H1 (cell line): ENCODE results near the gene CMIP. TPM values are rescaled to one million over a fixed set of nuclear protein-coding genes. Genes with fewer than 3 reads are reported as not detected.

Experiments
- CTCF ChIA-PET: fragments of 300-600 bp; sonication (Branson Sonifier 250); formaldehyde crosslinking; loops from one replicate; lab custom pipeline; 2021; ENCODE audit not compliant: partially characterized antibody; lab: Charles Lee
- POLR2A ChIA-PET: fragments of 300-600 bp; sonication (Branson Sonifier 250); formaldehyde crosslinking; loops from one replicate; lab custom pipeline; 2021; ENCODE audit warnings: inconsistent platforms; ENCODE audit not compliant: partially characterized antibody; lab: Charles Lee
- DNase-seq, 2 experiments: peaks; one replicate each; pipeline versions ENCODE4 v3.0.0 to v3.0.0-alpha.2; 2010 to 2022; ENCODE audit warnings: low spot score in 2 of 2, low read depth in 1 of 2, mixed read lengths in 1 of 2
- FAIRE-seq: peaks from 2 replicates; lab custom pipeline; 2011; peaks lifted over from hg19 to GRCh38; lab: Jason Lieb, UNC
- H2AFZ ChIP-seq: 2 replicates; pipeline ENCODE4 v1.8.1; 2012; ENCODE audit warnings: low read length, inconsistent platforms
- H2AK5ac ChIP-seq: 2 replicates; pipeline ENCODE4 v1.6.1; 2013; ENCODE audit warnings: low read depth, low read length
- H2BK120ac ChIP-seq: replicated peaks from 2 replicates; pipeline ENCODE3; 2013; ENCODE audit warnings: low read depth, low read length, inconsistent platforms
- H2BK12ac ChIP-seq: 2 replicates; pipeline ENCODE4 v1.6.1; 2013; ENCODE audit warnings: low read depth, low read length
- H2BK15ac ChIP-seq: 2 replicates; pipeline ENCODE4 v1.6.1; 2013; ENCODE audit warnings: low read length
- H2BK20ac ChIP-seq: 2 replicates; pipeline ENCODE4 v1.6.1; 2013; ENCODE audit warnings: low read length
- H2BK5ac ChIP-seq: 2 replicates; pipeline ENCODE4 v1.6.1; 2013; ENCODE audit warnings: low read depth, low read length
- H3K14ac ChIP-seq: 2 replicates; pipeline ENCODE4 v1.6.1; 2013; ENCODE audit warnings: inconsistent platforms; ENCODE audit not compliant: insufficient read length
- H3K18ac ChIP-seq: 2 replicates; pipeline ENCODE4 v1.6.1; 2013; ENCODE audit warnings: low read length; ENCODE audit errors: extremely low read depth
- H3K23ac ChIP-seq: 2 replicates; pipeline ENCODE4 v1.6.1; 2013; ENCODE audit warnings: inconsistent platforms; ENCODE audit not compliant: insufficient read length
- H3K23me2 ChIP-seq: 2 replicates; pipeline ENCODE4 v1.6.1; 2013; ENCODE audit warnings: low read depth, low read length
- H3K27ac ChIP-seq: 2 replicates; pipeline ENCODE4 v1.6.1; 2011; ENCODE audit warnings: low read depth, low read length, inconsistent platforms
- H3K27me3 ChIP-seq, 4 experiments: replicated peaks in 1 of 4; 1 replicate in 1 of 4; 2 replicates in 3 of 4; pipeline versions ENCODE4 v1.6.1 to v1.8.1; 2011 to 2013; ENCODE audit warnings: low read length in 3 of 4, mild to moderate bottlenecking in 3 of 4, inconsistent platforms in 2 of 4, mixed read lengths in 2 of 4, moderate library complexity in 1 of 4; ENCODE audit not compliant: control insufficient read depth in 3 of 4, insufficient read depth in 3 of 4; ENCODE audit errors: extremely low read depth in 1 of 4
- H3K36me3 ChIP-seq, 4 experiments: 2 replicates each; pipeline versions ENCODE4 v1.6.1 to v1.8.1; 2011 to 2013; ENCODE audit warnings: mild to moderate bottlenecking in 4 of 4, low read length in 3 of 4, moderate library complexity in 2 of 4, control low read depth in 1 of 4, inconsistent platforms in 1 of 4; ENCODE audit not compliant: insufficient read depth in 4 of 4, control insufficient read depth in 2 of 4
- H3K4ac ChIP-seq: replicated peaks from 2 replicates; pipeline ENCODE3; 2013; ENCODE audit warnings: low read length, low read depth, mixed read lengths, inconsistent platforms; ENCODE audit not compliant: insufficient read length
- H3K4me1 ChIP-seq, 4 experiments: replicated peaks in 1 of 4; 1 replicate in 1 of 4; 2 replicates in 3 of 4; pipeline versions ENCODE4 v1.6.1 to v1.8.1; 2011 to 2013; ENCODE audit warnings: low read length in 3 of 4, inconsistent platforms in 2 of 4, mixed read lengths in 1 of 4; ENCODE audit not compliant: insufficient read depth in 4 of 4, control insufficient read depth in 3 of 4
- H3K4me2 ChIP-seq, 2 experiments: 2 replicates each; pipeline versions ENCODE4 v1.6.1 to v1.8.1; 2011 to 2013; ENCODE audit warnings: low read depth in 2 of 2, low read length in 2 of 2, control low read depth in 1 of 2, inconsistent platforms in 1 of 2, mild to moderate bottlenecking in 1 of 2; ENCODE audit not compliant: insufficient read depth in 1 of 2
- H3K4me3 ChIP-seq, 4 experiments: fragments of 200-600, 300-600 bp in 1 of 4; sonication (generic), shearing (Covaris generic), sonication (Bioruptor Twin) in 1 of 4; 2 replicates each; pipeline versions ENCODE4 v1.5.1 to v1.8.1; 2011 to 2016; ENCODE audit warnings: low read length in 4 of 4, low read depth in 3 of 4, control low read depth in 2 of 4, inconsistent platforms in 2 of 4, mild to moderate bottlenecking in 2 of 4, mixed read lengths in 1 of 4, moderate library complexity in 1 of 4; ENCODE audit not compliant: insufficient read depth in 2 of 4; ENCODE audit errors: extremely low read depth in 1 of 4
- H3K56ac ChIP-seq: replicated peaks from 2 replicates; pipeline ENCODE3; 2013; ENCODE audit warnings: low read depth, mild to moderate bottlenecking, mixed read lengths, low read length, inconsistent platforms; ENCODE audit not compliant: insufficient read length
- H3K79me1 ChIP-seq: 2 replicates; pipeline ENCODE4 v1.6.1; 2013; ENCODE audit warnings: low read depth, low read length, control low read depth
- H3K79me2 ChIP-seq, 2 experiments: 2 replicates each; pipeline versions ENCODE4 v1.6.1 to v1.8.1; 2012 to 2013; ENCODE audit warnings: low read length in 2 of 2, mild to moderate bottlenecking in 2 of 2, inconsistent platforms in 1 of 2; ENCODE audit not compliant: insufficient read depth in 2 of 2, control insufficient read depth in 1 of 2
- H3K9ac ChIP-seq, 4 experiments: replicated peaks in 1 of 4; 1 replicate in 1 of 4; 2 replicates in 3 of 4; pipeline versions ENCODE4 v1.6.1 to v1.8.1; 2011 to 2013; ENCODE audit warnings: low read depth in 3 of 4, low read length in 3 of 4, control low read depth in 2 of 4, mild to moderate bottlenecking in 2 of 4, moderate library complexity in 2 of 4, inconsistent platforms in 1 of 4; ENCODE audit errors: extremely low read depth in 1 of 4
- H3K9me3 ChIP-seq, 2 experiments: 2 replicates each; pipeline versions ENCODE4 v1.6.1 to v1.8.1; 2012 to 2013; ENCODE audit warnings: mild to moderate bottlenecking in 2 of 2, moderate library complexity in 2 of 2, control low read depth in 1 of 2, inconsistent platforms in 1 of 2, low read depth in 1 of 2, low read length in 1 of 2, mixed read lengths in 1 of 2; ENCODE audit not compliant: insufficient read depth in 2 of 2
- H4K20me1 ChIP-seq, 2 experiments: replicated peaks in 1 of 2; 2 replicates each; pipeline versions ENCODE3 to v1.8.1; 2011 to 2013; ENCODE audit warnings: inconsistent platforms in 2 of 2, low read length in 2 of 2, mild to moderate bottlenecking in 1 of 2; ENCODE audit not compliant: insufficient read depth in 2 of 2, control insufficient read depth in 1 of 2
- H4K5ac ChIP-seq: 2 replicates; pipeline ENCODE4 v1.6.1; 2013; ENCODE audit warnings: low read length, low read depth, mixed read lengths, inconsistent platforms; ENCODE audit not compliant: insufficient read length
- H4K8ac ChIP-seq: 2 replicates; pipeline ENCODE4 v1.8.0; 2013; ENCODE audit warnings: mild to moderate bottlenecking, moderate library complexity, low read length, inconsistent platforms; ENCODE audit not compliant: insufficient read depth; ENCODE audit errors: extremely low read depth
- H4K91ac ChIP-seq: replicated peaks from 2 replicates; pipeline ENCODE3; 2013; ENCODE audit warnings: low read length, mixed read lengths, inconsistent platforms; ENCODE audit not compliant: insufficient read length
- FOSL1 ChIP-seq: IDR thresholded peaks from 2 replicates; pipeline ENCODE4 v1.6.1; 2011; ENCODE audit warnings: mild to moderate bottlenecking, low read depth, low read length, moderate library complexity; ENCODE audit not compliant: insufficient read depth
- GTF2F1 ChIP-seq: IDR thresholded peaks from 2 replicates; pipeline ENCODE4 v1.6.1; 2012; ENCODE audit warnings: low read depth, low read length, improper control_type of control experiment, borderline replicate concordance
- KDM1A ChIP-seq: fragments of 200-600, 300-600 bp; sonication (generic); IDR thresholded peaks from 2 replicates; pipeline ENCODE4 v1.7.1; 2016; ENCODE audit warnings: mild to moderate bottlenecking, low read length, borderline replicate concordance
- KDM5A ChIP-seq: fragments of 200-600 bp; IDR thresholded peaks from 2 replicates; pipeline ENCODE4 v1.7.1; 2012; ENCODE audit warnings: mild to moderate bottlenecking, low read length, inconsistent platforms, mixed read lengths
- MAFK ChIP-seq: IDR thresholded peaks from 2 replicates; pipeline ENCODE4 v1.6.1; 2012; ENCODE audit warnings: low read depth, mild to moderate bottlenecking, improper control_type of control experiment, low read length
- NANOG ChIP-seq: IDR thresholded peaks from 2 replicates; pipeline ENCODE4 v1.6.1; 2011; ENCODE audit warnings: low read length, low read depth, mild to moderate bottlenecking, inconsistent platforms; ENCODE audit not compliant: insufficient read depth, poor library complexity, severe bottlenecking
- POLR2AphosphoS5 ChIP-seq: IDR thresholded peaks from 2 replicates; pipeline ENCODE4 v1.6.1; 2011; ENCODE audit warnings: low read depth, low read length
- RFX5 ChIP-seq: IDR thresholded peaks from 2 replicates; pipeline ENCODE4 v1.6.1; 2011; ENCODE audit warnings: low read depth, low read length, improper control_type of control experiment, borderline replicate concordance
- RNF2 ChIP-seq: fragments of 200-900, 300-1000 bp; sonication (generic); IDR thresholded peaks from 2 replicates; pipeline ENCODE4 v1.7.1; 2016; ENCODE audit warnings: borderline replicate concordance, low read depth, mild to moderate bottlenecking, antibody characterized with exemption, low read length; ENCODE audit not compliant: poor library complexity, severe bottlenecking; ENCODE audit errors: missing control alignments
- RXRA ChIP-seq: IDR thresholded peaks from 2 replicates; pipeline ENCODE4 v1.6.1; 2011; ENCODE audit warnings: low read depth, mild to moderate bottlenecking, low read length, moderate library complexity; ENCODE audit not compliant: insufficient read depth
- SAP30 ChIP-seq: fragments of 300-600 bp; sonication (generic); IDR thresholded peaks from 2 replicates; pipeline ENCODE4 v1.7.1; 2012; ENCODE audit warnings: low read length, moderate library complexity, mild to moderate bottlenecking, inconsistent platforms; ENCODE audit not compliant: insufficient read depth, insufficient replicate concordance
- SIRT6 ChIP-seq: IDR thresholded peaks from one replicate; pipeline ENCODE4 v1.7.1; 2012; ENCODE audit warnings: low read length, inconsistent platforms
- SRF ChIP-seq: IDR thresholded peaks from 2 replicates; pipeline ENCODE4 v1.6.1; 2011; ENCODE audit warnings: mild to moderate bottlenecking, low read depth, low read length, moderate library complexity
- TEAD4 ChIP-seq: IDR thresholded peaks from 2 replicates; pipeline ENCODE4 v1.6.1; 2012; ENCODE audit warnings: low read depth, low read length, inconsistent platforms, mixed read lengths
- WGBS, 2 experiments: shearing (Covaris generic) in 1 of 2; methylation state at CpG; one replicate each; pipeline versions ENCODE4 v1.1.6 to v1.1.7; 2013 to 2015; ENCODE audit warnings: low lambda C conversion rate in 2 of 2, mixed read lengths in 2 of 2, inconsistent platforms in 1 of 2, low coverage in 1 of 2, missing lambda C conversion rate in 1 of 2; ENCODE audit not compliant: insufficient replicate concordance in 2 of 2, insufficient coverage in 1 of 2, insufficient read length in 1 of 2; ENCODE audit errors: extremely low coverage in 1 of 2, missing lambda C conversion rate in 1 of 2; 5-methylcytosine and 5-hydroxymethylcytosine counted together
- polyA plus RNA-seq, 7 experiments: library from polyadenylated mRNA; depleted of rRNA in 3 of 7; stranded (reverse) in 5 of 7; unstranded in 2 of 7; fragments of >200 nt in 5 of 7; fragments of 200-250 nt in 2 of 7; gene quantifications; 1 replicate in 5 of 7; 2 replicates in 1 of 7; 4 replicates in 1 of 7; pipeline versions ENCODE4 v1.2.1 to v1.2.3, GENCODE V29; 2011 to 2013; ENCODE audit warnings: missing spikeins in 2 of 7, mixed read lengths in 2 of 7
- total RNA-seq: library from RNA; stranded (reverse); fragmentation: NEBNext Ultra II Directional; extraction: Animal tissue kit (Norgen Biotek cat#: 25700); gene quantifications from 2 replicates; pipeline ENCODE4 v1.2.1, GENCODE V29; 2021

CMIP gene
- total and polyA plus RNA-seq, 2 of the 8 experiments (the other 6 are each of a cell fraction or from before 2014, with no cell fraction given): 7.9 to 53.2 TPM

GRCh38 chr16:81650281-81650680 lies 205.7 kb downstream of the CMIP start:
- H3K4me3 ChIP-seq: no peak overlapping the region
- peaks cover 5 to 13% of the 10 kb centered on the region in 2 experiments for H4K20me1 ChIP-seq
- H2BK120ac ChIP-seq: no peak overlapping the region
- peaks cover 5% of the 10 kb centered on the region; the same call in 1 of the 2 replicates for H3K23me2 ChIP-seq
- FAIRE-seq (no peak), DNase-seq (no peak)
- H3K4me1 ChIP-seq: peaks cover 7 to 28% (median 20%) of the 10 kb centered on the region in 4 experiments
- no peak overlapping the region for H4K8ac ChIP-seq
- H3K23ac ChIP-seq: no peak overlapping the region
- no peak overlapping the region for H3K4ac ChIP-seq
- H3K56ac ChIP-seq: no peak overlapping the region
- H2BK12ac ChIP-seq: no peak overlapping the region
- no peak overlapping the region for H4K5ac ChIP-seq
- H2AFZ ChIP-seq: no peak overlapping the region
- H3K36me3 ChIP-seq: no peaks in the 10 kb centered on the region
- no peak overlapping the region for H4K91ac ChIP-seq
- H2BK15ac ChIP-seq: no peak overlapping the region
- peaks cover 7% of the 10 kb centered on the region for H3K79me1 ChIP-seq
- H2AK5ac ChIP-seq: peak overlapping the region; percentile 85; the same call in 1 of the 2 replicates
- no peaks in the 10 kb centered on the region for H3K27me3 ChIP-seq
- H3K18ac ChIP-seq: no peak overlapping the region
- H3K79me2 ChIP-seq: peaks cover 0 to 22% of the 10 kb centered on the region in 2 experiments; a peak in 1 of 4 replicates
- ChIA-PET CTCF (interaction anchor here (1.0 kb wide), 1 partner anchor 20 kb away, joined by 3 read pairs; no protein-coding TSS in a partner anchor), POLR2A (interaction anchor here (0.6 kb wide), 1 partner anchor 81 kb away, joined by 3 read pairs; no protein-coding TSS in a partner anchor)
- H3K9ac ChIP-seq: no peak overlapping the region
- no peak overlapping the region for H2BK20ac ChIP-seq
- no peak for TF ChIP-seq RNF2
- TF ChIP-seq GTF2F1: no peak
- no peak for TF ChIP-seq POLR2AphosphoS5
- TF ChIP-seq SIRT6: no peak
- no peak for TF ChIP-seq TEAD4
- TF ChIP-seq SAP30: no peak
- no peak for TF ChIP-seq RFX5
- no peak for TF ChIP-seq FOSL1
- no peak for TF ChIP-seq KDM1A
- no peak for TF ChIP-seq NANOG
- no peak for TF ChIP-seq KDM5A
- TF ChIP-seq SRF: no peak
- no peak for TF ChIP-seq RXRA
- TF ChIP-seq MAFK: no peak
- no peak overlapping the region for H3K27ac ChIP-seq
- no peak overlapping the region for H3K4me2 ChIP-seq
- no peak overlapping the region for H3K14ac ChIP-seq
- H2BK5ac ChIP-seq: no peak overlapping the region
- 80% methylated on average over 8 of the region's 8 CpGs; no CpG with 5 or more reads in 1 of the 2 experiments for whole genome bisulfite sequencing, 2 experiments
- H3K9me3 ChIP-seq: no peaks in the 10 kb centered on the region
